ENCODE data around the gene NEGR1.

GRCh38 chr1:72166426-72166825, 115.9 kb downstream of the NEGR1 start:
- TF ChIP-seq, protein P1, sequence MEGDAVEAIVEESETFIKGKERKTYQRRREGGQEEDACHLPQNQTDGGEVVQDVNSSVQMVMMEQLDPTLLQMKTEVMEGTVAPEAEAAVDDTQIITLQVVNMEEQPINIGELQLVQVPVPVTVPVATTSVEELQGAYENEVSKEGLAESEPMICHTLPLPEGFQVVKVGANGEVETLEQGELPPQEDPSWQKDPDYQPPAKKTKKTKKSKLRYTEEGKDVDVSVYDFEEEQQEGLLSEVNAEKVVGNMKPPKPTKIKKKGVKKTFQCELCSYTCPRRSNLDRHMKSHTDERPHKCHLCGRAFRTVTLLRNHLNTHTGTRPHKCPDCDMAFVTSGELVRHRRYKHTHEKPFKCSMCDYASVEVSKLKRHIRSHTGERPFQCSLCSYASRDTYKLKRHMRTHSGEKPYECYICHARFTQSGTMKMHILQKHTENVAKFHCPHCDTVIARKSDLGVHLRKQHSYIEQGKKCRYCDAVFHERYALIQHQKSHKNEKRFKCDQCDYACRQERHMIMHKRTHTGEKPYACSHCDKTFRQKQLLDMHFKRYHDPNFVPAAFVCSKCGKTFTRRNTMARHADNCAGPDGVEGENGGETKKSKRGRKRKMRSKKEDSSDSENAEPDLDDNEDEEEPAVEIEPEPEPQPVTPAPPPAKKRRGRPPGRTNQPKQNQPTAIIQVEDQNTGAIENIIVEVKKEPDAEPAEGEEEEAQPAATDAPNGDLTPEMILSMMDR (conservative IDR thresholded peaks at IDR 0.05; ENCODE audit: low read length) = no peak
- TF ChIP-seq EZH2phosphoT487 (IDR thresholded peaks at IDR 0.05; ENCODE audit: borderline replicate concordance, low read depth, low read length) = no peak

All from OCI-LY7 (cell line).